HK-2 (cell line): Measurements from ENCODE around the gene NRK.
"Not testable (repeated sequence)": the region's sequence is repeated elsewhere in the genome, so short reads cannot be mapped to it uniquely, and the experiment has no call there.

ENCODE experiments used
- DNase-seq: peaks from one replicate; pipeline ENCODE4 v3.0.0-alpha.2; 2018; ENCODE audit not compliant: unreplicated experiment

Gene NRK

GRCh38 chrX:105822138-105823091 lies at the start of gene NRK:
TSS of gene NRK (plus strand) at chrX:105822539. CDS start at chrX:105822846, 307 bp downstream.
- DNase-seq, result peak; percentile 40

GRCh38 chrX:105773801-105774200 lies 48.5 kb upstream of the NRK start:
- DNase-seq, result no peak

- DNase-seq, result no peak
These were observed 46.7 kb upstream of the NRK start for GRCh38 chrX:105775679-105776078.

- no peak for DNase-seq
These were observed 40.5 kb upstream of the NRK start for GRCh38 chrX:105781804-105782203.

- not testable (repeated sequence) for DNase-seq
These were observed 25.5 kb upstream of the NRK start for GRCh38 chrX:105796877-105797276.

GRCh38 chrX:105803891-105804290 lies 18.4 kb upstream of the NRK start:
- DNase-seq, result no peak

GRCh38 chrX:105805655-105806054 lies 16.7 kb upstream of the NRK start:
- not testable (repeated sequence) for DNase-seq

- no peak for DNase-seq
These were observed 5.8 kb upstream of the NRK start for GRCh38 chrX:105816517-105816916.

- DNase-seq, result no peak
These were observed 2.1 kb upstream of the NRK start for GRCh38 chrX:105820247-105820646.

- peak; percentile 45 for DNase-seq
These were observed 743 bp upstream of the NRK start for GRCh38 chrX:105821471-105822121.

GRCh38 chrX:105823092-105823455 lies 735 bp downstream of the NRK start:
- no peak for DNase-seq

GRCh38 chrX:105829011-105829410 lies 6.7 kb downstream of the NRK start:
- DNase-seq, result no peak

GRCh38 chrX:105837232-105837631 lies 14.9 kb downstream of the NRK start:
- peak; percentile 35 for DNase-seq

GRCh38 chrX:105845631-105846030 lies 23.3 kb downstream of the NRK start:
- no peak for DNase-seq

- DNase-seq, result not testable (repeated sequence)
These were observed 27.8 kb downstream of the NRK start for GRCh38 chrX:105850100-105850499.

- DNase-seq, result no peak
These were observed 43.4 kb downstream of the NRK start for GRCh38 chrX:105865709-105866108.

- no peak for DNase-seq
These were observed 47.4 kb downstream of the NRK start for GRCh38 chrX:105869701-105870100.

- DNase-seq, result no peak
These were observed 48.1 kb downstream of the NRK start for GRCh38 chrX:105870445-105870844.

GRCh38 chrX:105872941-105873340 lies 50.6 kb downstream of the NRK start:
- no peak for DNase-seq

- no peak for DNase-seq
These were observed 52.5 kb downstream of the NRK start for GRCh38 chrX:105874790-105875189.

- no peak for DNase-seq
These were observed 54.3 kb downstream of the NRK start for GRCh38 chrX:105876658-105877057.

GRCh38 chrX:105880491-105880890 lies 58.2 kb downstream of the NRK start:
- no peak for DNase-seq
